HUES6 (cell line): Measurements from ENCODE around the gene DCAF17.

Experiments used
- H3K27ac ChIP-seq: 2 replicates; pipeline ENCODE4 v1.7.0; 2013; ENCODE audit warnings: low read depth, mild to moderate bottlenecking, low read length, inconsistent platforms
- H3K27me3 ChIP-seq: 2 replicates; pipeline ENCODE4 v1.6.1; 2013; ENCODE audit warnings: low read length; ENCODE audit not compliant: control insufficient read depth, insufficient read depth
- H3K36me3 ChIP-seq: 2 replicates; pipeline ENCODE4 v1.6.1; 2013; ENCODE audit warnings: low read length; ENCODE audit not compliant: control insufficient read depth, insufficient read depth
- H3K4me1 ChIP-seq: 2 replicates; pipeline ENCODE4 v1.6.1; 2013; ENCODE audit warnings: low read length; ENCODE audit not compliant: control insufficient read depth, insufficient read depth
- H3K4me3 ChIP-seq: 2 replicates; pipeline ENCODE4 v1.5.1; 2013; ENCODE audit warnings: low read depth, low read length
- H3K9ac ChIP-seq: one replicate; pipeline ENCODE4 v1.6.1; 2013; ENCODE audit warnings: mild to moderate bottlenecking, low read length
- H3K9me3 ChIP-seq: 2 replicates; pipeline ENCODE4 v1.6.1; 2013; ENCODE audit warnings: low read depth, low read length; ENCODE audit not compliant: control insufficient read depth, insufficient read depth

The DCAF17 gene

GRCh38 chr2:171459498-171459897, 25.5 kb downstream of the DCAF17 start:
- H3K4me1 ChIP-seq, result no peaks in the 10 kb centered on the region
- H3K9ac ChIP-seq, result no peak overlapping the region
- no peak overlapping the region for H3K27ac ChIP-seq
- H3K9me3 ChIP-seq, result no peaks in the 10 kb centered on the region
- H3K27me3 ChIP-seq, result no peaks in the 10 kb centered on the region
- H3K36me3 ChIP-seq, result peaks cover 71% of the 10 kb centered on the region
- H3K4me3 ChIP-seq, result no peak overlapping the region

GRCh38 chr2:171460537-171460936, 26.5 kb downstream of the DCAF17 start:
- no peak overlapping the region for H3K27ac ChIP-seq
- H3K4me1 ChIP-seq, result no peaks in the 10 kb centered on the region
- no peaks in the 10 kb centered on the region for H3K27me3 ChIP-seq
- no peak overlapping the region for H3K9ac ChIP-seq
- peaks cover 65% of the 10 kb centered on the region for H3K36me3 ChIP-seq
- no peak overlapping the region for H3K4me3 ChIP-seq
- H3K9me3 ChIP-seq, result no peaks in the 10 kb centered on the region

GRCh38 chr2:171469176-171469575, 35.1 kb downstream of the DCAF17 start:
- no peaks in the 10 kb centered on the region for H3K9me3 ChIP-seq
- H3K4me3 ChIP-seq, result no peak overlapping the region
- no peak overlapping the region for H3K27ac ChIP-seq
- H3K9ac ChIP-seq, result no peak overlapping the region
- no peaks in the 10 kb centered on the region for H3K27me3 ChIP-seq
- H3K36me3 ChIP-seq, result peaks cover 65% of the 10 kb centered on the region
- no peaks in the 10 kb centered on the region for H3K4me1 ChIP-seq

GRCh38 chr2:171470129-171470528, 36.1 kb downstream of the DCAF17 start:
- H3K4me1 ChIP-seq, result no peaks in the 10 kb centered on the region
- no peak overlapping the region for H3K9ac ChIP-seq
- H3K9me3 ChIP-seq, result no peaks in the 10 kb centered on the region
- H3K27me3 ChIP-seq, result no peaks in the 10 kb centered on the region
- H3K27ac ChIP-seq, result no peak overlapping the region
- H3K36me3 ChIP-seq, result peaks cover 71% of the 10 kb centered on the region
- H3K4me3 ChIP-seq, result no peak overlapping the region

GRCh38 chr2:171475979-171476378, 42.0 kb downstream of the DCAF17 start:
- Histone ChIP-seq H3K27me3 (no peaks in the 10 kb centered on the region), H3K9me3 (no peaks in the 10 kb centered on the region), H3K27ac (no peak overlapping the region), H3K36me3 (peaks cover 75% of the 10 kb centered on the region), H3K9ac (no peak overlapping the region), H3K4me1 (no peaks in the 10 kb centered on the region), H3K4me3 (no peak overlapping the region)

- Histone ChIP-seq H3K4me1 (peaks cover 13% of the 10 kb centered on the region), H3K9ac (no peak overlapping the region), H3K27me3 (no peaks in the 10 kb centered on the region), H3K4me3 (no peak overlapping the region), H3K36me3 (peaks cover 68% of the 10 kb centered on the region), H3K9me3 (no peaks in the 10 kb centered on the region), H3K27ac (no peak overlapping the region)
Measured at GRCh38 chr2:171478345-171478744, 44.3 kb downstream of the DCAF17 start.

- peaks cover 13% of the 10 kb centered on the region for H3K4me1 ChIP-seq
- H3K9ac ChIP-seq, result no peak overlapping the region
- no peaks in the 10 kb centered on the region for H3K9me3 ChIP-seq
- H3K4me3 ChIP-seq, result no peak overlapping the region
- H3K36me3 ChIP-seq, result peaks cover 63% of the 10 kb centered on the region
- H3K27ac ChIP-seq, result no peak overlapping the region
- H3K27me3 ChIP-seq, result no peaks in the 10 kb centered on the region
Measured at GRCh38 chr2:171479154-171479814, 45.3 kb downstream of the DCAF17 start.

GRCh38 chr2:171480908-171481307, 46.9 kb downstream of the DCAF17 start:
- no peak overlapping the region for H3K27ac ChIP-seq
- H3K36me3 ChIP-seq, result peaks cover 56% of the 10 kb centered on the region
- peaks cover 13% of the 10 kb centered on the region for H3K4me1 ChIP-seq
- H3K9ac ChIP-seq, result no peak overlapping the region
- H3K27me3 ChIP-seq, result no peaks in the 10 kb centered on the region
- H3K9me3 ChIP-seq, result no peaks in the 10 kb centered on the region
- no peak overlapping the region for H3K4me3 ChIP-seq

GRCh38 chr2:171482308-171482707, 48.3 kb downstream of the DCAF17 start:
- Histone ChIP-seq H3K4me1 (peaks cover 13% of the 10 kb centered on the region), H3K36me3 (peaks cover 50% of the 10 kb centered on the region), H3K27ac (no peak overlapping the region), H3K9me3 (no peaks in the 10 kb centered on the region), H3K27me3 (no peaks in the 10 kb centered on the region), H3K4me3 (no peak overlapping the region), H3K9ac (no peak overlapping the region)

- peaks cover 45% of the 10 kb centered on the region for H3K36me3 ChIP-seq
- no peaks in the 10 kb centered on the region for H3K9me3 ChIP-seq
- H3K4me1 ChIP-seq, result peaks cover 13% of the 10 kb centered on the region
- no peak overlapping the region for H3K4me3 ChIP-seq
- H3K27ac ChIP-seq, result no peak overlapping the region
- no peaks in the 10 kb centered on the region for H3K27me3 ChIP-seq
- H3K9ac ChIP-seq, result no peak overlapping the region
Measured at GRCh38 chr2:171482877-171483276, 48.9 kb downstream of the DCAF17 start.

GRCh38 chr2:171483793-171484192, 49.8 kb downstream of the DCAF17 start:
- no peak overlapping the region for H3K9ac ChIP-seq
- no peaks in the 10 kb centered on the region for H3K9me3 ChIP-seq
- H3K27ac ChIP-seq, result no peak overlapping the region
- H3K4me3 ChIP-seq, result no peak overlapping the region
- H3K36me3 ChIP-seq, result peaks cover 43% of the 10 kb centered on the region
- H3K4me1 ChIP-seq, result peaks cover 13% of the 10 kb centered on the region
- no peaks in the 10 kb centered on the region for H3K27me3 ChIP-seq
